ENCODE data around the gene DACT3. TPM values are rescaled to one million over a fixed set of nuclear protein-coding genes. Genes with fewer than 3 reads are reported as not detected.
A peak's percentile ranks its signal among the peaks of the same experiment; 100 is the strongest.

The DACT3 gene
- polyA plus RNA-seq, 1 donor, result 24.5 TPM

GRCh38 chr19:46600384-46601317 lies 60.3 kb downstream of the DACT3 start:
- peak; percentile 99 for DNase-seq

GRCh38 chr19:46599716-46600373 lies 61.1 kb downstream of the DACT3 start:
- no peak for DNase-seq

- no peak for DNase-seq
These were observed 62.5 kb downstream of the DACT3 start for GRCh38 chr19:46598372-46598917.

Other genes with a start within 250 kb of the DACT3 start
- 45.2 TPM for gene CCDC8, start 247.6 kb downstream of the DACT3 start, polyA plus RNA-seq (ENCODE audit: insufficient read length)
- 0.70 TPM for gene PNMA8C, start 232.2 kb downstream of the DACT3 start, polyA plus RNA-seq (ENCODE audit: insufficient read length)
- gene PNMA8A, start 189.6 kb downstream of the DACT3 start, polyA plus RNA-seq (ENCODE audit: insufficient read length), result 46.5 TPM
- gene PNMA8B, start 165.3 kb downstream of the DACT3 start, polyA plus RNA-seq (ENCODE audit: insufficient read length), result 2.9 TPM
- gene CALM3, start 59.9 kb downstream of the DACT3 start, polyA plus RNA-seq (ENCODE audit: insufficient read length), result 447 TPM
- gene PTGIR, start 36.1 kb downstream of the DACT3 start, polyA plus RNA-seq (ENCODE audit: insufficient read length), result 1.7 TPM
- 2.9 TPM for gene GNG8, start 25.0 kb downstream of the DACT3 start, polyA plus RNA-seq (ENCODE audit: insufficient read length)
- 39.6 TPM for gene PRKD2, start 55.9 kb upstream of the DACT3 start, polyA plus RNA-seq (ENCODE audit: insufficient read length)
- gene FKRP, start 84.9 kb upstream of the DACT3 start, polyA plus RNA-seq (ENCODE audit: insufficient read length), result 23.0 TPM
- 77.7 TPM for gene STRN4, start 85.3 kb upstream of the DACT3 start, polyA plus RNA-seq (ENCODE audit: insufficient read length)
- gene SLC1A5, start 127.4 kb upstream of the DACT3 start, polyA plus RNA-seq (ENCODE audit: insufficient read length), result 34.3 TPM
- 92.9 TPM for gene AP2S1, start 189.7 kb upstream of the DACT3 start, polyA plus RNA-seq (ENCODE audit: insufficient read length)
- 51.4 TPM for gene ARHGAP35, start 199.8 kb upstream of the DACT3 start, polyA plus RNA-seq (ENCODE audit: insufficient read length)